Measurements from ENCODE around the gene ADORA2B.

- no peak for TF ChIP-seq POLR2A (IDR thresholded peaks at IDR 0.05)
- TF ChIP-seq, protein P1, sequence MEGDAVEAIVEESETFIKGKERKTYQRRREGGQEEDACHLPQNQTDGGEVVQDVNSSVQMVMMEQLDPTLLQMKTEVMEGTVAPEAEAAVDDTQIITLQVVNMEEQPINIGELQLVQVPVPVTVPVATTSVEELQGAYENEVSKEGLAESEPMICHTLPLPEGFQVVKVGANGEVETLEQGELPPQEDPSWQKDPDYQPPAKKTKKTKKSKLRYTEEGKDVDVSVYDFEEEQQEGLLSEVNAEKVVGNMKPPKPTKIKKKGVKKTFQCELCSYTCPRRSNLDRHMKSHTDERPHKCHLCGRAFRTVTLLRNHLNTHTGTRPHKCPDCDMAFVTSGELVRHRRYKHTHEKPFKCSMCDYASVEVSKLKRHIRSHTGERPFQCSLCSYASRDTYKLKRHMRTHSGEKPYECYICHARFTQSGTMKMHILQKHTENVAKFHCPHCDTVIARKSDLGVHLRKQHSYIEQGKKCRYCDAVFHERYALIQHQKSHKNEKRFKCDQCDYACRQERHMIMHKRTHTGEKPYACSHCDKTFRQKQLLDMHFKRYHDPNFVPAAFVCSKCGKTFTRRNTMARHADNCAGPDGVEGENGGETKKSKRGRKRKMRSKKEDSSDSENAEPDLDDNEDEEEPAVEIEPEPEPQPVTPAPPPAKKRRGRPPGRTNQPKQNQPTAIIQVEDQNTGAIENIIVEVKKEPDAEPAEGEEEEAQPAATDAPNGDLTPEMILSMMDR (IDR thresholded peaks at IDR 0.05), result no peak
These were observed 57.9 kb downstream of the ADORA2B start for GRCh38 chr17:16002708-16003260.
